H1 (cell line): ENCODE data around the gene CRYBA4. TPM values are rescaled to one million over a fixed set of nuclear protein-coding genes. Genes with fewer than 3 reads are reported as not detected.

Experiments
- CTCF ChIA-PET: fragments of 300-600 bp; sonication (Branson Sonifier 250); formaldehyde crosslinking; loops from one replicate; lab custom pipeline; 2021; ENCODE audit not compliant: partially characterized antibody; lab: Charles Lee
- POLR2A ChIA-PET: fragments of 300-600 bp; sonication (Branson Sonifier 250); formaldehyde crosslinking; loops from one replicate; lab custom pipeline; 2021; ENCODE audit warnings: inconsistent platforms; ENCODE audit not compliant: partially characterized antibody; lab: Charles Lee
- DNase-seq, 2 experiments: peaks; one replicate each; pipeline versions ENCODE4 v3.0.0 to v3.0.0-alpha.2; 2010 to 2022; ENCODE audit warnings: low spot score in 2 of 2, low read depth in 1 of 2, mixed read lengths in 1 of 2
- FAIRE-seq: peaks from 2 replicates; lab custom pipeline; 2011; peaks lifted over from hg19 to GRCh38; lab: Jason Lieb, UNC
- H2AFZ ChIP-seq: 2 replicates; pipeline ENCODE4 v1.8.1; 2012; ENCODE audit warnings: low read length, inconsistent platforms
- H2AK5ac ChIP-seq: 2 replicates; pipeline ENCODE4 v1.6.1; 2013; ENCODE audit warnings: low read depth, low read length
- H2BK120ac ChIP-seq: replicated peaks from 2 replicates; pipeline ENCODE3; 2013; ENCODE audit warnings: low read depth, low read length, inconsistent platforms
- H2BK12ac ChIP-seq: 2 replicates; pipeline ENCODE4 v1.6.1; 2013; ENCODE audit warnings: low read depth, low read length
- H2BK15ac ChIP-seq: 2 replicates; pipeline ENCODE4 v1.6.1; 2013; ENCODE audit warnings: low read length
- H2BK20ac ChIP-seq: 2 replicates; pipeline ENCODE4 v1.6.1; 2013; ENCODE audit warnings: low read length
- H2BK5ac ChIP-seq: 2 replicates; pipeline ENCODE4 v1.6.1; 2013; ENCODE audit warnings: low read depth, low read length
- H3K14ac ChIP-seq: 2 replicates; pipeline ENCODE4 v1.6.1; 2013; ENCODE audit warnings: inconsistent platforms; ENCODE audit not compliant: insufficient read length
- H3K18ac ChIP-seq: 2 replicates; pipeline ENCODE4 v1.6.1; 2013; ENCODE audit warnings: low read length; ENCODE audit errors: extremely low read depth
- H3K23ac ChIP-seq: 2 replicates; pipeline ENCODE4 v1.6.1; 2013; ENCODE audit warnings: inconsistent platforms; ENCODE audit not compliant: insufficient read length
- H3K23me2 ChIP-seq: 2 replicates; pipeline ENCODE4 v1.6.1; 2013; ENCODE audit warnings: low read depth, low read length
- H3K27ac ChIP-seq: 2 replicates; pipeline ENCODE4 v1.6.1; 2011; ENCODE audit warnings: low read depth, low read length, inconsistent platforms
- H3K27me3 ChIP-seq, 4 experiments: replicated peaks in 1 of 4; 1 replicate in 1 of 4; 2 replicates in 3 of 4; pipeline versions ENCODE4 v1.6.1 to v1.8.1; 2011 to 2013; ENCODE audit warnings: low read length in 3 of 4, mild to moderate bottlenecking in 3 of 4, inconsistent platforms in 2 of 4, mixed read lengths in 2 of 4, moderate library complexity in 1 of 4; ENCODE audit not compliant: control insufficient read depth in 3 of 4, insufficient read depth in 3 of 4; ENCODE audit errors: extremely low read depth in 1 of 4
- H3K36me3 ChIP-seq, 4 experiments: 2 replicates each; pipeline versions ENCODE4 v1.6.1 to v1.8.1; 2011 to 2013; ENCODE audit warnings: mild to moderate bottlenecking in 4 of 4, low read length in 3 of 4, moderate library complexity in 2 of 4, control low read depth in 1 of 4, inconsistent platforms in 1 of 4; ENCODE audit not compliant: insufficient read depth in 4 of 4, control insufficient read depth in 2 of 4
- H3K4ac ChIP-seq: replicated peaks from 2 replicates; pipeline ENCODE3; 2013; ENCODE audit warnings: low read length, low read depth, mixed read lengths, inconsistent platforms; ENCODE audit not compliant: insufficient read length
- H3K4me1 ChIP-seq, 4 experiments: replicated peaks in 1 of 4; 1 replicate in 1 of 4; 2 replicates in 3 of 4; pipeline versions ENCODE4 v1.6.1 to v1.8.1; 2011 to 2013; ENCODE audit warnings: low read length in 3 of 4, inconsistent platforms in 2 of 4, mixed read lengths in 1 of 4; ENCODE audit not compliant: insufficient read depth in 4 of 4, control insufficient read depth in 3 of 4
- H3K4me2 ChIP-seq, 2 experiments: 2 replicates each; pipeline versions ENCODE4 v1.6.1 to v1.8.1; 2011 to 2013; ENCODE audit warnings: low read depth in 2 of 2, low read length in 2 of 2, control low read depth in 1 of 2, inconsistent platforms in 1 of 2, mild to moderate bottlenecking in 1 of 2; ENCODE audit not compliant: insufficient read depth in 1 of 2
- H3K4me3 ChIP-seq, 4 experiments: fragments of 200-600, 300-600 bp in 1 of 4; sonication (generic), shearing (Covaris generic), sonication (Bioruptor Twin) in 1 of 4; 2 replicates each; pipeline versions ENCODE4 v1.5.1 to v1.8.1; 2011 to 2016; ENCODE audit warnings: low read length in 4 of 4, low read depth in 3 of 4, control low read depth in 2 of 4, inconsistent platforms in 2 of 4, mild to moderate bottlenecking in 2 of 4, mixed read lengths in 1 of 4, moderate library complexity in 1 of 4; ENCODE audit not compliant: insufficient read depth in 2 of 4; ENCODE audit errors: extremely low read depth in 1 of 4
- H3K56ac ChIP-seq: replicated peaks from 2 replicates; pipeline ENCODE3; 2013; ENCODE audit warnings: low read depth, mild to moderate bottlenecking, mixed read lengths, low read length, inconsistent platforms; ENCODE audit not compliant: insufficient read length
- H3K79me1 ChIP-seq: 2 replicates; pipeline ENCODE4 v1.6.1; 2013; ENCODE audit warnings: low read depth, low read length, control low read depth
- H3K79me2 ChIP-seq, 2 experiments: 2 replicates each; pipeline versions ENCODE4 v1.6.1 to v1.8.1; 2012 to 2013; ENCODE audit warnings: low read length in 2 of 2, mild to moderate bottlenecking in 2 of 2, inconsistent platforms in 1 of 2; ENCODE audit not compliant: insufficient read depth in 2 of 2, control insufficient read depth in 1 of 2
- H3K9ac ChIP-seq, 4 experiments: replicated peaks in 1 of 4; 1 replicate in 1 of 4; 2 replicates in 3 of 4; pipeline versions ENCODE4 v1.6.1 to v1.8.1; 2011 to 2013; ENCODE audit warnings: low read depth in 3 of 4, low read length in 3 of 4, control low read depth in 2 of 4, mild to moderate bottlenecking in 2 of 4, moderate library complexity in 2 of 4, inconsistent platforms in 1 of 4; ENCODE audit errors: extremely low read depth in 1 of 4
- H3K9me3 ChIP-seq, 2 experiments: 2 replicates each; pipeline versions ENCODE4 v1.6.1 to v1.8.1; 2012 to 2013; ENCODE audit warnings: mild to moderate bottlenecking in 2 of 2, moderate library complexity in 2 of 2, control low read depth in 1 of 2, inconsistent platforms in 1 of 2, low read depth in 1 of 2, low read length in 1 of 2, mixed read lengths in 1 of 2; ENCODE audit not compliant: insufficient read depth in 2 of 2
- H4K20me1 ChIP-seq, 2 experiments: replicated peaks in 1 of 2; 2 replicates each; pipeline versions ENCODE3 to v1.8.1; 2011 to 2013; ENCODE audit warnings: inconsistent platforms in 2 of 2, low read length in 2 of 2, mild to moderate bottlenecking in 1 of 2; ENCODE audit not compliant: insufficient read depth in 2 of 2, control insufficient read depth in 1 of 2
- H4K5ac ChIP-seq: 2 replicates; pipeline ENCODE4 v1.6.1; 2013; ENCODE audit warnings: low read length, low read depth, mixed read lengths, inconsistent platforms; ENCODE audit not compliant: insufficient read length
- H4K8ac ChIP-seq: 2 replicates; pipeline ENCODE4 v1.8.0; 2013; ENCODE audit warnings: mild to moderate bottlenecking, moderate library complexity, low read length, inconsistent platforms; ENCODE audit not compliant: insufficient read depth; ENCODE audit errors: extremely low read depth
- H4K91ac ChIP-seq: replicated peaks from 2 replicates; pipeline ENCODE3; 2013; ENCODE audit warnings: low read length, mixed read lengths, inconsistent platforms; ENCODE audit not compliant: insufficient read length
- CREB1 ChIP-seq: IDR thresholded peaks from 2 replicates; pipeline ENCODE4 v1.6.1; 2012; ENCODE audit warnings: inconsistent platforms
- EGR1 ChIP-seq: IDR thresholded peaks from 2 replicates; pipeline ENCODE4 v1.6.1; 2011; ENCODE audit warnings: low read depth, low read length, borderline replicate concordance
- GTF2F1 ChIP-seq: IDR thresholded peaks from 2 replicates; pipeline ENCODE4 v1.6.1; 2012; ENCODE audit warnings: low read depth, low read length, improper control_type of control experiment, borderline replicate concordance
- POLR2AphosphoS5 ChIP-seq: IDR thresholded peaks from 2 replicates; pipeline ENCODE4 v1.6.1; 2011; ENCODE audit warnings: low read depth, low read length
- POU5F1 ChIP-seq: IDR thresholded peaks from 2 replicates; pipeline ENCODE4 v1.6.1; 2011; ENCODE audit warnings: low read depth, mild to moderate bottlenecking, low read length, moderate library complexity
- WGBS, 2 experiments: shearing (Covaris generic) in 1 of 2; methylation state at CpG; one replicate each; pipeline versions ENCODE4 v1.1.6 to v1.1.7; 2013 to 2015; ENCODE audit warnings: low lambda C conversion rate in 2 of 2, mixed read lengths in 2 of 2, inconsistent platforms in 1 of 2, low coverage in 1 of 2, missing lambda C conversion rate in 1 of 2; ENCODE audit not compliant: insufficient replicate concordance in 2 of 2, insufficient coverage in 1 of 2, insufficient read length in 1 of 2; ENCODE audit errors: extremely low coverage in 1 of 2, missing lambda C conversion rate in 1 of 2; 5-methylcytosine and 5-hydroxymethylcytosine counted together
- polyA plus RNA-seq, 7 experiments: library from polyadenylated mRNA; depleted of rRNA in 3 of 7; stranded (reverse) in 5 of 7; unstranded in 2 of 7; fragments of >200 nt in 5 of 7; fragments of 200-250 nt in 2 of 7; gene quantifications; 1 replicate in 5 of 7; 2 replicates in 1 of 7; 4 replicates in 1 of 7; pipeline versions ENCODE4 v1.2.1 to v1.2.3, GENCODE V29; 2011 to 2013; ENCODE audit warnings: missing spikeins in 2 of 7, mixed read lengths in 2 of 7
- total RNA-seq: library from RNA; stranded (reverse); fragmentation: NEBNext Ultra II Directional; extraction: Animal tissue kit (Norgen Biotek cat#: 25700); gene quantifications from 2 replicates; pipeline ENCODE4 v1.2.1, GENCODE V29; 2021

The CRYBA4 gene
- total and polyA plus RNA-seq, 2 of the 8 experiments (the other 6 are each of a cell fraction or from before 2014, with no cell fraction given): 0.67 to 3.1 TPM

DNA sequence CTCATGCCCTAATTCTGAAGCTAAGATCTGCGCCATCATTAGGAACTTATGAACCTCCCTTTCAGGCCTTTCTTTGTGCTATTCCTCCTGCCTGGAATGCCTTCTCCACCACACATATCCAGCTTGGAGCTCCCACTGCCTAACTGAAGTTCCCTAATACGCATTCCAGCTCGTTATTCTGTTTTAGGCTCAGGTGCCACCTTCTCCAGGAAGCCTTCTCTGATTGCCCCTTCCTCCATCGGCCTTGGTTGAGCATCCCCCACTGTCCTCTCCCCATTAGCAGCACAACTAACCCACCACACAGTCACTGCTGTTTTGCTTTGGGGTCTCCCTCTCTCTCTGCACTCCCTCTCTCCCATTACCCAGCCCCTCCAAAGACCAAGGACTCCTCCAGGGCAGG lies 9.1 kb upstream of the CRYBA4 start:
- H3K23ac ChIP-seq: no peak overlapping the region
- H3K4me2 ChIP-seq: peak overlapping the region in 1 of 2 experiments; percentile 89; a peak in 2 of 4 replicates
- no peak overlapping the region for H3K14ac ChIP-seq
- H3K4me1 ChIP-seq: peaks cover 22 to 39% (median 26%) of the 10 kb centered on the region in 4 experiments
- H3K23me2 ChIP-seq: peaks cover 5% of the 10 kb centered on the region; the same call in 1 of the 2 replicates
- POLR2A ChIA-PET: interaction anchor here (0.8 to 1.3 kb wide), 5 partner anchors 11 to 54 kb away, joined by 3 to 6 read pairs (median 3); no protein-coding TSS in a partner anchor
- H3K4me3 ChIP-seq: no peak overlapping the region
- no peak overlapping the region for H3K4ac ChIP-seq
- peak overlapping the region; percentile 56; the same call in 1 of the 2 replicates for H2BK12ac ChIP-seq
- CTCF ChIA-PET: interaction anchor here (0.8 to 1.6 kb wide), 5 partner anchors 12 to 61 kb away, joined by 3 to 4 read pairs (median 3); no protein-coding TSS in a partner anchor
- WGBS, 2 experiments: 78% methylated on average over 4 of the region's 4 CpGs; no CpG with 5 or more reads in 1 of the 2 experiments
- H4K91ac ChIP-seq: peak overlapping the region; percentile 5
- H4K5ac ChIP-seq: no peak overlapping the region
- FAIRE-seq: no peak
- peak overlapping the region; percentile 41; the same call in 1 of the 2 replicates for H2BK5ac ChIP-seq
- H3K36me3 ChIP-seq: no peaks in the 10 kb centered on the region
- no peak overlapping the region for H3K27ac ChIP-seq
- no peaks in the 10 kb centered on the region for H3K79me2 ChIP-seq
- H3K9me3 ChIP-seq: no peaks in the 10 kb centered on the region
- peaks cover 5 to 31% (median 26%) of the 10 kb centered on the region in 4 experiments for H3K27me3 ChIP-seq
- no peaks in the 10 kb centered on the region; the same call in 1 of the 2 replicates for H3K79me1 ChIP-seq
- H2AFZ ChIP-seq: no peak overlapping the region
- no peak overlapping the region for H2BK120ac ChIP-seq
- peak overlapping the region; percentile 7 for H2AK5ac ChIP-seq
- no peak overlapping the region for H3K9ac ChIP-seq
- H4K20me1 ChIP-seq: no peaks in the 10 kb centered on the region
- no peak overlapping the region for H3K56ac ChIP-seq
- H2BK20ac ChIP-seq: peak overlapping the region; percentile 15; the same call in 1 of the 2 replicates
- no peak for DNase-seq
- H2BK15ac ChIP-seq: 0 out of 2 replicates have a peak overlapping the region, but pooled peaks have one; percentile 9
- no peak overlapping the region for H3K18ac ChIP-seq
- H4K8ac ChIP-seq: no peak overlapping the region
- no peak for TF ChIP-seq EGR1
- no peak for TF ChIP-seq POU5F1
- no peak for TF ChIP-seq POLR2AphosphoS5
- no peak for TF ChIP-seq GTF2F1
- no peak for TF ChIP-seq CREB1
- TF ChIP-seq, all 59 proteins: peak for 0
